Measurements from ENCODE around the gene LRRFIP1. TPM values are rescaled to one million over a fixed set of nuclear protein-coding genes. Genes with fewer than 3 reads are reported as not detected.

Gene LRRFIP1
- polyA plus RNA-seq, 1 experiment: 50.4 TPM

DNA sequence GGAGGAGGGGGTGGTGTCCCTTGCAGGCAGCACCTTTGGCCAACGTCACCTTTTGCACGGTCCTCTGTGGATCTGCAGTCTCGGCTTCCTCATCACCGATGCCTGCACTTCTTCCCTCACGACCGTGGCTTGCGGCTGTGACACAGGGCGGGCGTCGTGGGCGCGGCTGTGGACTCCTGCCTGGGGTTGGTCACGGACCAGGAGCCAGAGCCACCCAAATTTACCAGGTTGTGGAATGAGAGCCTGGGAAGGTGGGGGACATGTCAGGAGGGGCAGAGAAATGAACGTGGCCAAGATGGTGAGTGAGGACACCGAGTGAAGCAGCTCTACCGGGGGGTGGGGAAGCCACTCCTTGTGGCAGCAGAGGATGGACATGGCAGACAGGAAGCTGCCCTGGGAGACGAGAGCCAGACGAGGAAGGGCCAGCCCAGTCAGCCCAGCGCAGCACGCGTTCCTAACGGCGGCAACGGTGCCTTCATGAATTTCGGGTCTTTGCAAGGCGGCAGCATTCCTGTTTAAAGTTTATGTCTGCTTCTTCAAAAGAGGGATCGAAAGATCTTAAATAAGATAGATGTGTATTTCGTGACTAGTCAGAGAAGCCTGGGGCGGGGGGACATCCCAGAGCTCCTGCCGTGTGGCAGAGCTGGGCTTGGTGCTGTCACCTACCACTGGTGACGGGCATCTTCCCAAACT, 84.2 kb downstream of the LRRFIP1 start:
- H3K27me3 ChIP-seq (ENCODE audit: control insufficient read depth, insufficient read depth, low read length): no peaks in the 10 kb centered on the region
- H3K4me3 ChIP-seq (ENCODE audit: low read depth, low read length): no peak overlapping the region
- ChIA-PET CTCF (interaction anchor here (0.5 to 0.8 kb wide), 2 partner anchors 36 to 199 kb away, joined by 3 to 4 read pairs; no protein-coding TSS in a partner anchor), POLR2A (no interaction called here)
- DNase-seq (ENCODE audit: low read depth): no peak
- TF ChIP-seq, protein P1, sequence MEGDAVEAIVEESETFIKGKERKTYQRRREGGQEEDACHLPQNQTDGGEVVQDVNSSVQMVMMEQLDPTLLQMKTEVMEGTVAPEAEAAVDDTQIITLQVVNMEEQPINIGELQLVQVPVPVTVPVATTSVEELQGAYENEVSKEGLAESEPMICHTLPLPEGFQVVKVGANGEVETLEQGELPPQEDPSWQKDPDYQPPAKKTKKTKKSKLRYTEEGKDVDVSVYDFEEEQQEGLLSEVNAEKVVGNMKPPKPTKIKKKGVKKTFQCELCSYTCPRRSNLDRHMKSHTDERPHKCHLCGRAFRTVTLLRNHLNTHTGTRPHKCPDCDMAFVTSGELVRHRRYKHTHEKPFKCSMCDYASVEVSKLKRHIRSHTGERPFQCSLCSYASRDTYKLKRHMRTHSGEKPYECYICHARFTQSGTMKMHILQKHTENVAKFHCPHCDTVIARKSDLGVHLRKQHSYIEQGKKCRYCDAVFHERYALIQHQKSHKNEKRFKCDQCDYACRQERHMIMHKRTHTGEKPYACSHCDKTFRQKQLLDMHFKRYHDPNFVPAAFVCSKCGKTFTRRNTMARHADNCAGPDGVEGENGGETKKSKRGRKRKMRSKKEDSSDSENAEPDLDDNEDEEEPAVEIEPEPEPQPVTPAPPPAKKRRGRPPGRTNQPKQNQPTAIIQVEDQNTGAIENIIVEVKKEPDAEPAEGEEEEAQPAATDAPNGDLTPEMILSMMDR (IDR thresholded peaks at IDR 0.05; ENCODE audit: insufficient read depth, low read depth, low read length): no peak
- H3K36me3 ChIP-seq (ENCODE audit: control insufficient read depth, insufficient read depth, low read length): peaks cover 13% of the 10 kb centered on the region

DNA sequence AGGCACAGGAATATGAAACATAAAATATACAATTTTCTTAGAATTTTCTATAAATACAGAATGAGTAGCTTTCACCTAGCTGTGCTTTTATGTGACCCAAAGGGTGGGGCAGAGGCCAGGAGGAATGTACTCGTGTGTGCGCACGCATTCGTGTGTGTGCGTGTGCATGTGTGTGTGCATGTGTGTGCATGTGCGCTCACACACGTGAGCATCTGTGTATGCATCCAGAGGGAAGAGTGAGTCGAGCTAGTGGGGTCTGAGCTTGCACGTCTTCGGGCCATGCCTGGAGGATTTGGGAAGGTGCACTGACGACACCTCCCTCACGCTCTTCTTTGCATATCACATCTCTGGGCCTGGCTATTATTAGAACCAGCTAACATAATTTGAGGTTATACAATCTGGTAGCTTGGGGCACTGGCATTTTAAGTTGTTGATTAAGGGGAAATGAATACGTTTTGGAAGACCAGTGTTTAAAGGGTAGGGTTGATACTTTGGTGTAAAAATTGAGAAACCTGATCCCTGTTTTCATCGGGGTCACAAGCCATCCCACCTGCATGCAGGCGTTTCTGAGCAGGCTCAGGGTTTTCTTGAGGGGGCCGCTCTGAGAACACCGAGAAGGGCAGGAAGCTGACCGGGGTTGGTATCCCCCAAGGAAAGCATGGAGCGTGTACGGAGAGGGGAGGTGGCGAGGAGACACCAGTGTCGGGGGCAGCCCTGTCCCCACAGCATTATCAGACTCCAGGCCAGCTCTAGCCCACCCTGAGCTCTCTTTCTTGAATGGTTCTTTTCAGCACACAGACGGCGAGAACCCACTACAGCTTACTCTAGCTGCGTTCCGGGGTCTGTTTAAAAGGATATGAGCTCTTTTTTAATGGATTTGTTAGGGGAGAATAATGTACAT, 85.3 kb downstream of the LRRFIP1 start:
- no peak for DNase-seq (ENCODE audit: low read depth)
- no peak overlapping the region for H3K4me3 ChIP-seq (ENCODE audit: low read depth, low read length)
- CTCF ChIA-PET: interaction anchor here (0.5 to 0.8 kb wide), 2 partner anchors 10 to 200 kb away, joined by 4 read pairs; no protein-coding TSS in a partner anchor
- peaks cover 15% of the 10 kb centered on the region for H3K36me3 ChIP-seq (ENCODE audit: control insufficient read depth, insufficient read depth, low read length)
- POLR2A ChIA-PET: no interaction called here
- no peaks in the 10 kb centered on the region for H3K27me3 ChIP-seq (ENCODE audit: control insufficient read depth, insufficient read depth, low read length)
- TF ChIP-seq, protein P1 (IDR thresholded peaks at IDR 0.05; ENCODE audit: insufficient read depth, low read depth, low read length): no peak

DNA sequence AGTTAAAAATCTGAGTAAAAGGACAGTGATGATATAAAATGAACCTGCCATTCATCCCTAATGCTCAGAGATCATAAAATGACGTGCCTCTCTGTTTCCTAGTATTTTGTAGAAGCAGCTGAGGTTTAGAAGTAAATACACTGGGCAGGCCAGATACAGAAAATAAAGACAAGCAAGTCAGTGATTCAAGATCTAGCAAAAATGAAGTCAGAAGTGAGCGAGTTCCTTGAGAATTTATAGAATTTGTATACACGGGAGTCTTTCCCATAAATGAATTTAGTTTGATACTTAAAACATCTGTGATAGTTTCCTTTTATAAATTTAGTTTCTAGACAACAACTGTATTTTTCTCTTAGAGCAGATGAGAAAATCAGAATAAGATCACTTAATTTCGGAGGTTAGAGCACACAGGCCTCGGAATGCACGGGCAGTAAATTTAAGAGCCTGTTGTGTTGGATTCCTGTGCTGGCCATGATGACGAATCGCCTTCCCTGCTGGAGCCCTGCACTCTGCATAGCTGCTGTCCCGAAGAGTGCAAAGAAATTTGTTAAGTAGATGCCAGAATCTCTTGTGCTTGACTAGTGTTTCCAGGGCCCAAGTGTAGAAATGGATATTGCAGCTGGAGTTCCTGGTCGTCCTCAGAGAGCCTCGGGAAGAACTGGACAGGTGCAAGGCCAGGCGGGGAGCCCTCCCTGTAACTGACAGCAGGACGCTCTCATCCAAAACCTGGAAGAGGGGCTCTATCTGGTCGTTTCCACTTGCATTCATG, 87.5 kb downstream of the LRRFIP1 start:
- no peaks in the 10 kb centered on the region for H3K27me3 ChIP-seq (ENCODE audit: control insufficient read depth, insufficient read depth, low read length)
- no peak overlapping the region for H3K4me3 ChIP-seq (ENCODE audit: low read depth, low read length)
- DNase-seq (ENCODE audit: low read depth): no peak
- TF ChIP-seq, protein P1 (IDR thresholded peaks at IDR 0.05; ENCODE audit: insufficient read depth, low read depth, low read length): no peak
- H3K36me3 ChIP-seq (ENCODE audit: control insufficient read depth, insufficient read depth, low read length): peaks cover 10% of the 10 kb centered on the region
- ChIA-PET CTCF (no interaction called here), POLR2A (no interaction called here)

DNA sequence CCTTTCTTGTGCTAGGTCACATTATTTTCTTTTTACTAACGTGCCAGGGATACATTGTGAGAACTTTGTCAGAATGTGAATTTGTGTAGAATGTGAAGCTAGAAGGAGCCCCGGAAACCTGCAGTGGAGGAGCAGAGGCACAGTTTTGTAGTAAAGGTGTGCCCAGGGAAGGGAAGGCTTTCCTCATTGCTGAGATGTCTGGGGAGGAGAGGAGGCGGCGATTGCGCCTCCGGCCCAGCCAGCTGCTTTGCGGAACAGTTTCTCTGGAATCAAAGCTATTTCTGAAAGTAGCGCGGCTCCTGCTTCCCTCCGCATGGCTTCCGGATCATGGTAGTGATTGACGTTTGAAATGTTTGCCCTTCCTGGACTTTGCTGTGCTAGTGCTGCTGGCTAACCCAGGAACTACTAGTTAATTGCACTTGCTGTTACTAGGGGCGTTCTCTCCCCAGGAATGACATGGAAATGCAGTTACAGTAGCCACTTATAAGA, 88.1 kb downstream of the LRRFIP1 start:
- POLR2A ChIA-PET: no interaction called here
- no peaks in the 10 kb centered on the region for H3K27me3 ChIP-seq (ENCODE audit: control insufficient read depth, insufficient read depth, low read length)
- CTCF ChIA-PET: no interaction called here
- no peak overlapping the region for H3K4me3 ChIP-seq (ENCODE audit: low read depth, low read length)
- TF ChIP-seq, protein P1 (IDR thresholded peaks at IDR 0.05; ENCODE audit: insufficient read depth, low read depth, low read length): no peak
- peaks cover 10% of the 10 kb centered on the region for H3K36me3 ChIP-seq (ENCODE audit: control insufficient read depth, insufficient read depth, low read length)
- no peak for DNase-seq (ENCODE audit: low read depth)
